HepG2 (cell line): ENCODE data around the gene MYH15. TPM values are rescaled to one million over a fixed set of nuclear protein-coding genes. Genes with fewer than 3 reads are reported as not detected.

Experiments
- ATAC-seq: fragments of 200-7000 bp; cut with Tn5 transposase; 3 replicates; pipeline ENCODE4 v1.9.1; 2020; ENCODE audit warnings: mild to moderate bottlenecking, moderate library complexity
- BruUV-seq: library from RNA; stranded (reverse); fragments of 400-500 nt; replicated peaks from 2 replicates; lab custom pipeline; 2021; lab: Mats Ljungman, UMichigan
- CTCF ChIA-PET: fragments of 300-600 bp; formaldehyde crosslinking; extraction: SDS; loops from one replicate; lab custom pipeline; 2021; ENCODE audit warnings: low total read pairs, inconsistent platforms, low intra/inter-chr PET ratio; lab: Yijun Ruan, JAX
- POLR2A ChIA-PET: fragments of 350-600 bp; sonication (Branson Sonifier 250); formaldehyde crosslinking; loops from one replicate; lab custom pipeline; 2020; ENCODE audit warnings: antibody characterized with exemption, inconsistent platforms; lab: Yijun Ruan, JAX
- DNase-seq: peaks from one replicate; pipeline ENCODE4 v3.0.0-alpha.2; 2015; ENCODE audit warnings: low spot score
- FAIRE-seq: peaks from 3 replicates; lab custom pipeline; 2011; peaks lifted over from hg19 to GRCh38; lab: Jason Lieb, UNC
- H2AFZ ChIP-seq: one replicate; pipeline ENCODE4 v1.6.1; 2011; ENCODE audit warnings: low read length, inconsistent platforms
- H3K27ac ChIP-seq: fragments of 300-600 bp; 3 replicates; pipeline ENCODE4 v1.8.0; 2011; ENCODE audit warnings: mixed run types, mild to moderate bottlenecking, mixed read lengths, low read length, inconsistent platforms; ENCODE audit not compliant: insufficient read depth; ENCODE audit errors: extremely low read length
- H3K27me3 ChIP-seq, 2 experiments: fragments of 200-600 bp in 1 of 2; 2 replicates in 1 of 2; 3 replicates in 1 of 2; pipeline versions ENCODE4 v1.6.0 to v1.8.0; 2011; ENCODE audit warnings: low read length in 2 of 2, mild to moderate bottlenecking in 2 of 2, moderate library complexity in 2 of 2, inconsistent platforms in 1 of 2; ENCODE audit not compliant: insufficient read depth in 2 of 2, control insufficient read depth in 1 of 2
- H3K36me3 ChIP-seq, 2 experiments: fragments of 200-600 bp in 1 of 2; replicated peaks in 1 of 2; 2 replicates in 1 of 2; 3 replicates in 1 of 2; pipeline versions ENCODE4 v1.5.1 to v1.8.0; 2011; ENCODE audit warnings: low read length in 2 of 2, inconsistent platforms in 1 of 2; ENCODE audit not compliant: insufficient read depth in 2 of 2, control insufficient read depth in 1 of 2
- H3K4me1 ChIP-seq: 2 replicates; pipeline ENCODE4 v1.5.1; 2012; ENCODE audit warnings: low read length, inconsistent platforms; ENCODE audit not compliant: insufficient read depth
- H3K4me2 ChIP-seq: 2 replicates; pipeline ENCODE4 v1.6.0; 2011; ENCODE audit warnings: low read depth, low read length, inconsistent platforms
- H3K4me3 ChIP-seq, 3 experiments: fragments of 200-600 bp in 1 of 3; sonication (generic), shearing (Covaris generic) in 1 of 3; replicated peaks in 1 of 3; 2 replicates each; pipeline ENCODE4 v1.5.1; 2011 to 2016; ENCODE audit warnings: low read length in 3 of 3, inconsistent platforms in 2 of 3, low read depth in 2 of 3, mild to moderate bottlenecking in 2 of 3, control low read depth in 1 of 3, mixed read lengths in 1 of 3; ENCODE audit not compliant: insufficient read depth in 1 of 3
- H3K79me2 ChIP-seq: one replicate; pipeline ENCODE4 v1.6.1; 2011; ENCODE audit warnings: low read length, inconsistent platforms; ENCODE audit not compliant: insufficient read depth
- H3K9ac ChIP-seq: 2 replicates; pipeline ENCODE4 v1.6.0; 2011; ENCODE audit warnings: mild to moderate bottlenecking, low read depth, low read length, inconsistent platforms; ENCODE audit not compliant: insufficient read depth
- H3K9me3 ChIP-seq: 2 replicates; pipeline ENCODE4 v1.5.1; 2012; ENCODE audit warnings: mild to moderate bottlenecking, low read length
- H4K20me1 ChIP-seq: 2 replicates; pipeline ENCODE4 v1.6.0; 2011; ENCODE audit warnings: inconsistent platforms, mild to moderate bottlenecking, low read length, moderate library complexity; ENCODE audit not compliant: insufficient read depth
- ADNP ChIP-seq: sonication (generic); formaldehyde crosslinking; IDR thresholded peaks from 2 replicates; pipeline ENCODE4 v1.4.0; 2020; ENCODE audit warnings: missing genetic modification reagents
- DMAP1 ChIP-seq: IDR thresholded peaks from 2 replicates; pipeline ENCODE4 v1.6.1; 2016
- HNRNPLL ChIP-seq: fragments of 200-400 bp; formaldehyde crosslinking; IDR thresholded peaks from 2 replicates; pipeline ENCODE4 v1.6.1; 2017; ENCODE audit warnings: mild to moderate bottlenecking, low read depth, low read length; ENCODE audit not compliant: poor library complexity, severe bottlenecking
- HOXA7 ChIP-seq: sonication (generic); formaldehyde crosslinking; IDR thresholded peaks from 2 replicates; pipeline ENCODE4 v1.8.1; 2022; ENCODE audit warnings: mild to moderate bottlenecking, missing genetic modification reagents, moderate library complexity
- POLR2AphosphoS2 ChIP-seq: IDR thresholded peaks from 2 replicates; pipeline ENCODE4 v1.6.1; 2011; ENCODE audit warnings: low read depth, low read length, improper control_type of control experiment
- TEAD3 ChIP-seq: optimal IDR thresholded peaks from 2 replicates; pipeline ENCODE3; 2016; ENCODE audit warnings: borderline replicate concordance
- ZNF431 ChIP-seq: sonication (generic); formaldehyde crosslinking; IDR thresholded peaks from 2 replicates; pipeline ENCODE4 v1.9.0; 2022; ENCODE audit warnings: missing genetic modification reagents, low read depth, mild to moderate bottlenecking, borderline replicate concordance
- WGBS: methylation state at CpG from one replicate; pipeline ENCODE4 v1.1.6; 2017; ENCODE audit warnings: low lambda C conversion rate; 5-methylcytosine and 5-hydroxymethylcytosine counted together
- in situ Hi-C: cut with HindIII; loops from 2 replicates; pipeline ENCODE4 v1.10.0; 2017; ENCODE audit warnings: low pct_unique_long_range_greater_than_20kb; ENCODE audit not compliant: extremely low pct_ligation_motif_present
- intact Hi-C: fragments of 100-400 bp; cut with micrococcal nuclease; formaldehyde crosslinking; loops from one replicate; pipeline ENCODE4 v1.10.0; 2022; ENCODE audit not compliant: unreplicated experiment
- polyA plus RNA-seq, 8 experiments: library from polyadenylated mRNA; depleted of rRNA in 3 of 8; stranded (reverse) in 7 of 8; unstranded in 1 of 8; fragments of >200 nt; fragmentation: Illumina TruSeq in 4 of 8; extraction: Trizol in 4 of 8; gene quantifications; 2 replicates each; pipeline versions ENCODE4 v1.2.1 to v1.2.3, GENCODE V29; 2011 to 2016; ENCODE audit warnings: low read depth in 4 of 8, missing spikeins in 1 of 8, mixed read lengths in 1 of 8; ENCODE audit not compliant: insufficient read depth in 1 of 8
- total RNA-seq, 5 experiments: library from RNA; depleted of rRNA; stranded (reverse); fragments of >200 nt; fragmentation: Illumina TruSeq; extraction: Trizol; gene quantifications; 2 replicates each; pipeline ENCODE4 v1.2.3, GENCODE V29; 2016; ENCODE audit warnings: low read depth in 1 of 5
- TF ChIP-seq, protein P1 (sequence below): sonication (generic); formaldehyde crosslinking; conservative IDR thresholded peaks from 2 replicates; pipeline ENCODE4 v1.4.0; 2020; ENCODE audit warnings: missing genetic modification reagents
- TF ChIP-seq, protein P2 (sequence below): sonication (generic); formaldehyde crosslinking; IDR thresholded peaks from 2 replicates; pipeline ENCODE4 v1.8.0; 2022; ENCODE audit warnings: missing genetic modification reagents, mild to moderate bottlenecking, moderate library complexity, borderline replicate concordance
- TF ChIP-seq, protein P3 (sequence below): sonication (generic); formaldehyde crosslinking; IDR thresholded peaks from 2 replicates; pipeline ENCODE4 v1.8.0; 2022; ENCODE audit warnings: mild to moderate bottlenecking, missing genetic modification reagents, borderline replicate concordance

The MYH15 gene
- total and polyA plus RNA-seq, 2 of the 13 experiments (the other 11 are each of a cell fraction or from before 2014, with no cell fraction given) = 0.03 to 0.09 TPM

DNA sequence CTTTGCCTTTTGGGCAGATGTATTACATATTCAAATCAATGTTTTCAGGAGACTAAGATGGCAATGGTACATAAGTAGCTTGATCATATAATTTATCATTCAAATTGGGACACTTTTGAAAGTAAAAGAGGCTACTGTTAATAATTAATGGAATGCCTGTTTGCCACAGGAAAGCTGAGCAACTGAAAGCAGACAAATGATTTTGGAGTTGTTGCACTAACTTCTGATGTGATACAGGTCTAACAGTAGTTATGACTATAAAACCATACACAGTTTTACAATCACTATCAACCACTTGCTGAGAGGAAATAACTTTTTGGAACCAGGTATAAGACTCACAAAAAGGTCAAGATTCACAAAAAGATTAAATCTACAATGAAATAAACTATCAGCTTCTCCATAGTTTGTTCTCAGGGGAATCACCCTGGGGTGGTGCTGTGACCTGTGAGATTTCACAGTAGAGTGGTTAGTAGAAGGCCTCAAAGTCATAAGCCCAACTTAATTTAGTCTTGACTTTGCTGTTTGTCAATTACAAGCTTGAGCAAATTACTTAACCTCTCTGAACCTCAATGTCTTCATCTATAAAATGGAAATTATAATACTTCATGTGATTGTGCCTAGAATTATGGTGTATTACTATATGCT lies 171.4 kb downstream of the MYH15 start:
- Histone ChIP-seq H3K27ac (no peak overlapping the region), H3K79me2 (no peaks in the 10 kb centered on the region), H3K9me3 (no peaks in the 10 kb centered on the region), H3K4me2 (no peak overlapping the region), H3K4me1 (no peaks in the 10 kb centered on the region), H3K36me3 (no peaks in the 10 kb centered on the region), H3K9ac (no peak overlapping the region), H3K4me3 (no peak overlapping the region), H2AFZ (no peak overlapping the region), H3K27me3 (no peaks in the 10 kb centered on the region; a peak in 1 of 5 replicates), H4K20me1 (no peaks in the 10 kb centered on the region)
- CTCF ChIA-PET = no interaction called here
- ATAC-seq (no peak), FAIRE-seq (no peak), DNase-seq (no peak)
- TF ChIP-seq, protein P1, sequence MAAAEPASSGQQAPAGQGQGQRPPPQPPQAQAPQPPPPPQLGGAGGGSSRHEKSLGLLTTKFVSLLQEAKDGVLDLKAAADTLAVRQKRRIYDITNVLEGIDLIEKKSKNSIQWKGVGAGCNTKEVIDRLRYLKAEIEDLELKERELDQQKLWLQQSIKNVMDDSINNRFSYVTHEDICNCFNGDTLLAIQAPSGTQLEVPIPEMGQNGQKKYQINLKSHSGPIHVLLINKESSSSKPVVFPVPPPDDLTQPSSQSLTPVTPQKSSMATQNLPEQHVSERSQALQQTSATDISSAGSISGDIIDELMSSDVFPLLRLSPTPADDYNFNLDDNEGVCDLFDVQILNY (CRISPR knock-in tag) = no peak
- no peak for TF ChIP-seq HOXA7 (CRISPR knock-in tag)
- intact Hi-C loops (no loop called here), in situ Hi-C loops (no loop called here)
- BruUV-seq = no TSS peak
- POLR2A ChIA-PET = no interaction called here

DNA sequence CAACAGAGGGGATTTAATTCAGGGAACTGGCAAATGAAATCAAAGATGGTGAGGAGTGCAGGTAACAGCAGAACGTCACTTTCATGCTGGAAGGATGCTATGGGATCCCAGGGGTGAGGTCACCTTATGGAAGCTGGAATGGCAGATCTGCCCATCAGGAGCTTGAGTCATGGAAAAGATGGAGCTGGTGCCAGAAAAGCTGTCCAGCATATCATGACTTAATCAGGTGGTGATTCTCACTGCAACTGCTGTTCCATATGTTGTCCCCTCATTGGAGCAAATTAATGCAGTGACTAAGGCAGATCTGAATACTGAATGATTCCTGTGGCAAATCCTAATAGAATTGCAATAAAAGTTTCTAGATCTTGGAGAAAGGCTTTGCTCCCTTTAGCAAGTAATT lies 175.7 kb downstream of the MYH15 start:
- POLR2A ChIA-PET = no interaction called here

More for the DNA sequence above, 175.7 kb downstream of the MYH15 start:
- DNase-seq = no peak
- H3K79me2 ChIP-seq = no peaks in the 10 kb centered on the region
- no peak overlapping the region for H3K9ac ChIP-seq
- intact Hi-C loops = no loop called here
- TF ChIP-seq HNRNPLL (no peak), DMAP1 (CRISPR knock-in tag) (no peak), ZNF431 (CRISPR knock-in tag) (no peak), TEAD3 (CRISPR knock-in tag) (no peak), POLR2AphosphoS2 (no peak), ADNP (no peak)
- TF ChIP-seq, protein P2, sequence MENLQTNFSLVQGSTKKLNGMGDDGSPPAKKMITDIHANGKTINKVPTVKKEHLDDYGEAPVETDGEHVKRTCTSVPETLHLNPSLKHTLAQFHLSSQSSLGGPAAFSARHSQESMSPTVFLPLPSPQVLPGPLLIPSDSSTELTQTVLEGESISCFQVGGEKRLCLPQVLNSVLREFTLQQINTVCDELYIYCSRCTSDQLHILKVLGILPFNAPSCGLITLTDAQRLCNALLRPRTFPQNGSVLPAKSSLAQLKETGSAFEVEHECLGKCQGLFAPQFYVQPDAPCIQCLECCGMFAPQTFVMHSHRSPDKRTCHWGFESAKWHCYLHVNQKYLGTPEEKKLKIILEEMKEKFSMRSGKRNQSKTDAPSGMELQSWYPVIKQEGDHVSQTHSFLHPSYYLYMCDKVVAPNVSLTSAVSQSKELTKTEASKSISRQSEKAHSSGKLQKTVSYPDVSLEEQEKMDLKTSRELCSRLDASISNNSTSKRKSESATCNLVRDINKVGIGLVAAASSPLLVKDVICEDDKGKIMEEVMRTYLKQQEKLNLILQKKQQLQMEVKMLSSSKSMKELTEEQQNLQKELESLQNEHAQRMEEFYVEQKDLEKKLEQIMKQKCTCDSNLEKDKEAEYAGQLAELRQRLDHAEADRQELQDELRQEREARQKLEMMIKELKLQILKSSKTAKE (CRISPR knock-in tag) = no peak
- TF ChIP-seq, protein P3, sequence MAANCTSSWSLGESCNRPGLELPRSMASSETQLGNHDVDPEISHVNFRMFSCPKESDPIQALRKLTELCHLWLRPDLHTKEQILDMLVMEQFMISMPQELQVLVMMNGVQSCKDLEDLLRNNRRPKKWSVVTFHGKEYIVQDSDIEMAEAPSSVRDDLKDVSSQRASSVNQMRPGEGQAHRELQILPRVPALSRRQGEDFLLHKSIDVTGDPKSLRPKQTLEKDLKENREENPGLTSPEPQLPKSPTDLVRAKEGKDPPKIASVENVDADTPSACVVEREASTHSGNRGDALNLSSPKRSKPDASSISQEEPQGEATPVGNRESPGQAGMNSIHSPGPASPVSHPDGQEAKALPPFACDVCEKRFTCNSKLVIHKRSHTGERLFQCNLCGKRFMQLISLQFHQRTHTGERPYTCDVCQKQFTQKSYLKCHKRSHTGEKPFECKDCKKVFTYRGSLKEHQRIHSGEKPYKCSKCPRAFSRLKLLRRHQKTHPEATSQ = no peak
- TF ChIP-seq, all 625 proteins: peak for 0
- no TSS peak for BruUV-seq
- FAIRE-seq (no peak), ATAC-seq (no peak)
- no peaks in the 10 kb centered on the region for H3K27me3 ChIP-seq
- no peaks in the 10 kb centered on the region for H4K20me1 ChIP-seq
- 0% methylated on average over 1 of the region's 1 CpG for WGBS
- H3K9me3 ChIP-seq = no peaks in the 10 kb centered on the region
- H3K4me2 ChIP-seq = no peak overlapping the region
- H2AFZ ChIP-seq = no peak overlapping the region
- CTCF ChIA-PET = no interaction called here
- no peaks in the 10 kb centered on the region for H3K36me3 ChIP-seq
- H3K27ac ChIP-seq = no peak overlapping the region
- no peak overlapping the region for H3K4me3 ChIP-seq
- no peaks in the 10 kb centered on the region for H3K4me1 ChIP-seq
- in situ Hi-C loops = no loop called here
